GM19238 (cell line): Measurements from ENCODE around the gene COL23A1.

Source experiments
- DNase-seq: peaks from one replicate; pipeline ENCODE4 v3.0.0; 2011; ENCODE audit warnings: low spot score; ENCODE audit not compliant: insufficient read length

COL23A1 gene

GRCh38 chr5:178399701-178400095, 190.5 kb downstream of the COL23A1 start:
- DNase-seq = no peak

DNA sequence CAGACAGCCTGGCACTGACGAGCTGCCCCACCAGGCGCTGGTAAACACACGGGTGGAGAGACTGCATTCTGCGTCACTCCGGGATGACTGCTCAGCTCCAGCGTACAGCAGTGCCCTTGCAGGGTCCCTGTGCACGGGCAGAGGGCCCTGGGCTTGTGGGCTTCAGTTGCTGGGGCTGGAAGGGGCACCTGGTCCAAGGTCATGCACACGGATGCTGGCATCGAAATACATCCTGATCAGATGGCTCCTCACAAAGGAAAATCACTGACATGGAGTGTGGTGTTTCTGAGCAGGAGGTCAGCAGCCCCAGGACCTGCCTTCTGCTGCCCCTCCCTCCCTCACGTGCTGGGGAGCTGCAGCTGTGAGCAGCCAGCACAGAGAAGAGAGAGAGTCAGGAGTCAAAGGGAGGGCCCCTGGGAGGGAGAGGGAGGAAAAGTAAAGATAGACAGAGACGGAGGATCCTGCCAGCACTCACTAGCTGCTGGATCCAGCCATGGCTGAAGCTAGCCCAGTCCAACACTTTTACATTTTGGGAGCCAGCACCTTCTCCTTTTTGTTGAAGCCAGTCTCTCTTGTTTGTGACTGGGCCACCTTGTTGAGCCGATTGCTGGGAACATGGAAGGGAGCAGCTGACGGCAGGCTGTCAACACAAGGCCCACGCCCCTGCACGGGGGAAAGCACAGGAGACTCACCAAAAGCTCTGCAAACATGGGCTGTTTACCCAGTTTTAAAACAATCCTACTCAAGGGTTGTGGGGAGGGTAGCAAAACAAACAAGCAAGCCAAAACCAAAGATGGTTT, 191.1 kb downstream of the COL23A1 start:
- no peak for DNase-seq

DNA sequence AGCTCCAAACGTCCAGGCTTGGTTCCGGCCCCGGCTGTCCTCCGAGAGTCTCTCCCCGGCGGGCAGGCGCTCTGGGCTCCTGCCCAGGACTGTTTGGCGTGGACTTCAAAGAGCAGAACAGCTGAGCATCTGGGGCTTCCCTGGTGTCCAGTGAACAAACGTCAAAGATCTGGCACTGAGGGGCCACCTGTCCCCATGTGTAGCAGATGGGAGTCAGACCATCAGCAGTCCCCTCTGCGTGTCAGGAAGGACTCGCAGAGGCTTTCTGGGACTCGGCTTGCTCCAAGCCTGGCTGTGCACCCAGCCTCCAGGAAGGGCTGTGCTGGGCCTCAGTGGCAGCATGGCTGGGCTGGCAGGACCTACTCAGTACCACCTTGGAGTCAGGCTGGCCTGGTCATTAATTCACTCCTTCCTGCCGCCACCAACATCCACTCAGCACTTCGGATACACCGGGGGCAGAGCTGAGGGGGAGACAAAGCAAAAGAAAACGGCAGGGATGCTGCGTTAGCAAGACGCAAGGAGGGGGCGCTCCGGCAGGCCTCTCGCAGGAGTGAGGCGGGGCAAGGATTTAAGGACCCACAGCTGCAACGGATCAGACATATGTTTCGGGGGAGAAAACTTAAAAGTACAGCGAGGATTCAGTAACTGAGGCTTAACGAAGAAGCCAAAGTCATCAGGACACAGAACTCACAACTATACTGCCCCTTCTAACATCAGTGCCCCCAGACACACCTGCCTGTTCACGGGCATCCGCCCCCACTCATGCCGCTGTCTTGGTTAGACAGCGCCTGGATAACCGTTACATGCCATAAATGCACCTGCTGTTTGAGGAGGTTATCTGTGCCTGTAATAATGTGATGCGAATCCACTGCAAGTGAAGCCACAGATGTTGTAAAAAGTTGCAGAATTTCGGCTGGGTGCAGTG, 193.1 kb downstream of the COL23A1 start:
- DNase-seq = no peak

DNA sequence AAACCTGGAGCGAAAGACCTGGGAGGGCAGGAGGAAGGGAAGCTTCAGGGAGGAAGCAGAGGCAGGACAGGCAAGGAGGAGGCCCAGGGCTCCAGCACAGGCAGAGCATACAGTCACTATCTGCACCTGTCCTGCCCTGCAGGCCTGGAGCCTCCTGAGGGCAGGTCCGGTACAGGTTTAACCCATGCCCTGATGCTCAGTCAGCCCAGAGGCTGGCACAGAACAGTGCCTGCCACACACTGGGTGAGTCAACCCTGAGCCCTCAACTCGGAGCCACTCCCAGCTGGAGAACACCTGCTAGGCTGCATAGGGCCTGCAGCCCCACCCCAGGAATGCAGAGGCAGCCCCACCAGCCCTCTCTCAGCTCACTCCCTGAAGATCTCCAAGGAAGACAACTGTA, 196.1 kb downstream of the COL23A1 start:
- no peak for DNase-seq

DNA sequence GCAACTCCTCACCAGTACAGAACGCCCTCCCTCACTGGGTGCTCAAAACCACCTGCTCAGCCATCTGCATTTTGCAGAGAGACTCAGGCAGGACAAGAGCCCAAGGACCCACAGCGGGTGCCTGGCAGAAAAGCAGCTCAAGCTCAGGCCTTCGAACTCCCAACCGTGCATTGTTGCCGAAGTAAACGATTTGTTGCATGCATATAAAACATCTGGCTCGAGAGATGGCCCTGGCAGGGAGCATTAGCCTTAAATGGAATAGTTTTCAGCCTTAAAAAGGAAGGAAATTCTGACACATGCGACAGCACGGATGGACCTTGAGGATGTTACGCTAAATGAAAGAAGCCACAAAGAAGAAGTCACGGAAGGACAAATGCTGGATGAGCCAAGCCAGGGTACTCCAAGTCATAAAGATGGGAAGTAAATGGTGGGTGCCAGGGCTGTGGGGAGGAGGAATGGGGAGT, 197.2 kb downstream of the COL23A1 start:
- DNase-seq = no peak

GRCh38 chr5:178392386-178392785, 197.8 kb downstream of the COL23A1 start:
- no peak for DNase-seq

DNA sequence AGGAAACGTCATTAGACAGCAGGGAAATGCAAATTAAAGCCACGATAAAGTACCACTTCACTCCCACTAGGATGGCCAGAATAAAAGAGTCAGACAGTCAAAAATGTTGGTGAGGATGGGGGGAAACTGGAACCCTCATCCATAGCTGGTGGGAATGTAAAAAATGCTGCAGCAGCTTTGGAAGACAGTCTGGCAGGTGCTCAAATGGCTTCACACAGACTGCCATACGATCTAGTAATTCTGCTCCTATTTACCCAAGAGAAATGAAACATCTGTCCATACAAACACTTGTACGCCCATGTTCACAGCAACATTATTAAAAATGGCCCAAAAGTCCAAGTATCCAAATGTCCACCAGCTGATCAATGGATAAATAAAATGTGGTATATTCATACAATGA, 198.7 kb downstream of the COL23A1 start:
- no peak for DNase-seq

GRCh38 chr5:178389796-178390195, 200.4 kb downstream of the COL23A1 start:
- no peak for DNase-seq

GRCh38 chr5:178389026-178389729, 201.0 kb downstream of the COL23A1 start:
- no peak for DNase-seq

DNA sequence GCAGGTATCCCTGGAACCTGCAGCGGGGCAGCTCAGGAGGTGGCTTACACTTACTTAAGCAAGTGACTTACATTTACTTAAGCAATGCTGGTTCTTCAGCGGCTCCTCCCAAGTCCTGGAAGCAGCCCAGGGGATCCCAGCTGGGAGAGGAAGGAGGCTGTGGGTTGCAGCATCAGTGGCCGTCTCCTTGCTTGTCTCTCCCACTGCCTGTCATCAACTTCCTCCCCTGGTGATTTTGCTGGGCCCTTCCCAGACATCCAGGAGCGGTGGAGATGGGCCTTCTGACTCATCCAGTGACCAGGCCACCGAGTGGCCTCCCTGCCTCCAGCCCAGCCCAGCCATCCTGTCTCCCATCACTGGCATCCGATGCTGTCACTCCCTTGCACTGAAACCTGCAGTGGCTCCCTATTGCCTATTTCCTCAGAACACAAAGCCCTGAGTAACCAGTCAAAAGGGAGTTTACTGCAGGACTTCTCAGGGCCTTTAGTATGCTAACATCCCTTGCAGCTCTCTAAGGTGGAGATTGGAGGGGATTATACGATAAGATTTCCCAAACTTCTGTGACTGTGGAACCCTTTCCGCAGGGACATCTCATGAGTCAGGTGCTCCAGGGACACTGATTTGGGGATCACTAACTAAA, 201.7 kb downstream of the COL23A1 start:
- DNase-seq = no peak

GRCh38 chr5:178387856-178388190, 202.4 kb downstream of the COL23A1 start:
- no peak for DNase-seq

DNA sequence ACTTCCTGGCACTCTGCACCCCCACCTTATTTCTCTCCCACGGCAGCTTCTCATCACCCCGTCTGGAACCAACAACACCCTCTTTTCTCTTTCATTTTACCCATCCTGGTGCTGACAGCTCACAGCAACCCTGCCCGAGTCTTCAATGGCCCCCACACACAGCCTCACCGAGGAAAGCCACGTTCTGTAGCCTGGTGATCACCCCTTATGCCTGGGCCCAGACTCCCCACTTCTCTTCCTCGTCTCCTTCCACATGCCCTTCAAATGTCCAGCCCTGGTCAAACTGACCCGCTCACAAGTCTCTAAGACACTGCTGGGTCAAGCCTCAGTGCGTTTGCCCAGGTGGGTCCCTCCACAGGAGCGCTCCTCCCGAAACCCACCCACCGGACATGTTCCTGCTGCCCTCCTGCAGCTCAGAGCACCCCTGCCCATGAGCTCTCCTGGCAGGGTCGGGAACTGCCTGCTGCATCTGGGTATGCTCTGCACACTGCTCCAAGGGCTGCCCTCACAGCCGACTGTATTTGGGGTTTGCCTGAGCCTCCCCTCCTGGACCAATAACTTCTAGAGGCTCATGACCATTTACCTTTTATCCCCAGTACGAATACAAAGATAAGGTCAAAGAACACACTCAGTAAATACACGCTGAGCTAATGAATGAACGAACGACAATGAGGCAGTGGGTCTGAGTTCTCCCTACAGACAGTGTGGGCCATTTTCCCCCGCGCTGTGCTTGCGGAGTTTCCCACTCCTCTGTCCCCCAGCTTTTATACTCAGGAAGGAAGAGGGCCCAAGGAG, 202.9 kb downstream of the COL23A1 start:
- no peak for DNase-seq

DNA sequence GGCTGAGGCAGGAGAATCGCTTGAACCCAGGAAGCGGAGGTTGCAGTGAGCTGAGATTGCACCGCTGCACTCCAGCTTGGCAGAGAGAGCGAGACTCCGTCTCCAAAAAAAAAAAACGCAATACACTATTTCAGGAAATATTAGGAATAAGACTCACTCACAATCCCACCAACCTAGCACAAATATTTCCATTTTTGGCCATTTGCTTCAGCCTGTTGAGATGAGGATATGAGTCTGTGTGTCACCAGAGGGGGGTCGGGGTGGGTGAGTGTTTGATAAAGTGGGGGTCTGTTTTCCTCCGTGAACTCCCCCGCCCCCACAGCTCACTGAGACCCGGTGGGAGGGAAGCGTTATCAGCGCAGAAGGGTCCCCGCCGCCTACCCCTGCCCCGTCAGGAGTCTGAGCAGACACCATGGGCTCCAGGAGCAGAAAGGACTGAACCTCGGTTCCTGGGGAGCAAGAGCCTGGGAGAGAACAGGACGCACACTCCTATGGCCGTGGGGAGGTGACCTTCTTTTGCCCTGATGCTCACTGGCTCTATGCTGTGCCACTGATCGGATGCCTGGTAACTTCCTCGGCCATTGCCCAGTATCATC, 203.8 kb downstream of the COL23A1 start:
- no peak for DNase-seq

DNA sequence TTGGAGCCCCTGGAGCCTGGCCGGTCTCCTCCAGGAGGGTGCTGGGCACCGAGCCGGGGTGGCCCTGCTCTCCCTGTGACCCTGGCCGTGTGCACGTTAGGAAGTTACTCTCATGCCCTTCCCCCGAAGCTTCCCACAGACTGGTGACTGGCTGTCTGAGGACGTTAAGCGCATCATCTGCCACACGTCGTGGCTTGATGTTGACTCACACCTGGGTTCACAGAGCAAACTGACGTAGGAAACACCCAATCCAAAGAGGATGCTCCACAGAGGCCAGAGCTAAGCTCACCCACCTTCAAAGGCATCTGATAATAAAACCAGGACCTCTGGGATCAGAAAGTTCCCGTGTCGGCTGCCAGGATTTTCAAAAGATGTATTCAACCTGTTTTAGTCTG, 204.7 kb downstream of the COL23A1 start:
- no peak for DNase-seq

- no peak for DNase-seq
These were observed 205.2 kb downstream of the COL23A1 start for GRCh38 chr5:178384816-178385495.

GRCh38 chr5:178383919-178384815, 206.0 kb downstream of the COL23A1 start:
- no peak for DNase-seq

GRCh38 chr5:178383301-178383918, 206.8 kb downstream of the COL23A1 start:
- no peak for DNase-seq

- DNase-seq = no peak
These were observed 207.4 kb downstream of the COL23A1 start for GRCh38 chr5:178382754-178383164.
